NK-92 (cell line): Measurements from ENCODE around the gene PRPF40A.

ENCODE experiments used
- DNase-seq: peaks from one replicate; lab custom pipeline; 2025; ENCODE audit not compliant: unreplicated experiment; lab: John Stamatoyannopoulos, UW

The PRPF40A gene

DNA sequence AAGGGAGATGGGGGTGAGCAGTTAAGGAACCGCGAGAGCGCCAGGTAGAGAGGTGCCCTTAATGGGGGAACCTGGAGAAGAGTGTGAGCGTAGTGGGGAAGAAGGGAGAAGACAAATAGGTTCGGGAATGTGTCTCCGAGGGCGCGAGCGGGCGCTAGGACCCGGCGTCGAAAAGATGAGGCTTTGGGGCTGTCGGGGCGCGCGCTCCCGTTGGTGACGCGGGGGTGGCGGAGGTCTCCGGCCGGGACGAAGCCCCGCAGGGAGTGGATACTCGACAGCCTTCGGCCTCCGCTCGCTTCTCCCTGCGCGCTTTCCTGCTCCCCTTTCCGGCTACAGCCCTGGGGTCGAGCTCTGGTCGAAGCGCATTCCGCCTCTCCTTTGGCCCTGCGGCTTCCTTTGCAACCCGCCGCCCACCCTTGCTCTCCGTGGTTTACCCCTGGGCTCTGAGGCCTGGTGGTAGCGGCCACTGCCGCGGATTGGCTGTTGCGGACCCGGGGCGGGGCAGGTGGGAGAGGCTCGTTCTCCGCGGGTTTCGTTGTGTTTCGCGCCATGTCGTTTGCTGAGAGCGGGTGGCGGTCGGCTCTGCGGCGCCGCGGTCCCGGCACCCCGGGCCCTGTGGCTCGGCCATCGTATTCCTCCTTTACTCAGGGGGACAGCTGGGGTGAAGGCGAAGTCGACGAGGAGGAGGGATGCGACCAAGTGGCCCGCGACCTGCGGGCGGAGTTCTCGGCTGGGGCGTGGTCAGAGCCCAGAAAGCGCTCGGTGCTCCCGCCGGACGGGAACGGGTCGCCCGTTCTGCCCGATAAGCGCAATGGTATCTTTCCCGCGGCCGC, 1.0 kb upstream of the PRPF40A start, which contains the start of gene ARL6IP6:
Gene ARL6IP6, plus strand, starts transcription at position 545 of the 833 bp plus-strand sequence. Its CDS starts 5 bp downstream, at position 550.
- DNase-seq: peak; percentile 47

DNA sequence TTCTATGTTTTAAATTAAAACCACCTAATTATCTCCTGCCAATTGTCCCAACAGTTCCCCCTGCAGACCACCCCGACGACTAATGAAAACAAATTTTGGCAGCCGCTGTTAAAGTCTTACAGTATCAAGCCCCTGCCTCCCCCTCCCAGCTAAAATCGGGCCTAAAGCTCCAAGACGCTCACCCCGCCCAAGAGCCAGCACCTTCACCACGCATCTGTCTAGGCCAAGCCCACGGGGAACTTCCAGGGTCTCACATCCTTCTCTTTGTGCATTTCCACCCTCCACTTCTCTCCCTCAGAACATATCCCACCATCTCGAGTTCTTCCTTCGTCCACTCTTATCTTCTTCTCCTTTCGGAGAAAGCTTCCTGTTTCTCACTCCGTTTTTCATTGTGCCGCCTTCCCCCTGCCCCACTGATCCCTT, 445 bp downstream of the PRPF40A start:
- no peak for DNase-seq

DNA sequence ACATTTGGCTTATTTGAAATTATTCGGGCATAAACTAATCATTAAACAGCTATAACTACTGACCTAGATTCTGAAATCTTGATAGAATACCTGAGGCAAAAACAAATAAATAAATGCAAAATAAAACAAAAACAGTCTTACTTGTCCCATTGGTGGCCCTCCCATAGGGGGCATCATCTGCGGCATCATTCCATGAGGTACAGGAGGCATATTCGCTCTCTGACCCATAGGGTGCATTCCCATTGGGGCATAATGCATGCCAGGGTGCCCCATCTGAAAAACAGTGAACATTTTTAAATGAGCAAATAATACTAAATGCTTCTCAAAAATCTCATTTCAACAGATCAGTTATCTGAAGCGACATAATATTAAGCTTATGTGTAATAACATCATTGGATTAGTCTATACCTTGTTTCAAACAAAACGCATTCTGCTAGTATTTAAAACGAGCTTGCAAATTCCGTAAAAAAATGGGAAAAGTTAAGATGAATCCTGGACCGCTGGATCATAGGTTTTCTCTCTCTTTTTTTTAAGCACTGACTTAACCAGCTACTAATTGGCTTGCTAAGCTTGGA, 1.3 kb downstream of the PRPF40A start:
- no peak for DNase-seq

DNA sequence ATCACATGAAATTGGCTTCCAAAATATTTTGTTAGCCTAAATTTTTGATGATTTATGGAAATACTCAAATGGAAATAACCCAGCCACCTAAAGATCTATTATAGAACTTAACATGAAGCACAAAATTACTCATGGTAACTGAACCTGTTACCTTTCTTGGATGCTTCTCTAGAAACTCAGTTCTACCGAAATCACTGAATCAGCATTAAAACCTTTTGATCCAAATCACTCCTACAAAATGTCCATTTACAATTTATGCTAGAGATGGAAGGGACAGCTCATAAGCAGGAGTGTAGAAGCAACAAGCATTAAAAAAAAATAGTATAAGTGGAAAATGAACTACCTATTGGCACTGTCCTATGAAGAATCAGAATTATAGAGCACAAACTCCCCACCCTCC, 2.1 kb downstream of the PRPF40A start:
- no peak for DNase-seq

DNA sequence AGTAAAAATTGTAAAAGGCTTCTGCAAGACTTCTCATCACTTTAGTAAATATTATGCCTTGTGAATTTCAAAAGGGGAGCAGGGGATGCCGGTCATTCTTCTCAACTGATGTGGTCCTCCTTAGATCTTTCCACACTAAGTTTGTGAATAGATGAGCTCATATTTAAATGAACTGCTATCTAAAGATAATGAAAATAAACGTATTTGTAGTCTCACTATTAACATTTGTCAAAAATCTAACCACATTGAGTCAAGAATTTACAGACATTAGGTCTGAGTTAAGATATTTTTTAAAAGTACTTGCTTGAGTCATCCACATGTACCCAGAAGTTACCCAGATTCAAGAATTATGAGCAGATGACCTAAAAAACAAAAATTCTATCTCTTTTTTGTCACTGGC, 6.5 kb downstream of the PRPF40A start:
- no peak for DNase-seq

DNA sequence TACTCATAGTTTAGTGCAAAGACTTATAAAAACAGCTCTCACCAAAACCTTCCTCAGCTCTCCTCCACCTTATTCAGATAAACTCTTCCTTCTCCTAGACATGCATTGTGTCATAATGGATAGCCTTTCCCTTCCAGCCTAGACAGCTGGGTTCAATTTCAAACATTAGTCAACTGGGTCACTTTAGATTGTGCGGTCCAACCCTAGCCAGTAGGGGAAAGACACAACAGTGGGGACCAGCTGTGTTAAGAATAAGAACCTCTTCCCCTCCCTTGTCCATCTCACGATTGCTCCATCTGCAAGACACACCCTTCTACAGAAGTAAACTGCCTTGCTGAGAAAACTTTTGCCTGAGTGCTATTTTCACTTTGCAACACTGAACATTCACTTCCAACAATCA, 8.5 kb downstream of the PRPF40A start:
- DNase-seq: no peak

DNA sequence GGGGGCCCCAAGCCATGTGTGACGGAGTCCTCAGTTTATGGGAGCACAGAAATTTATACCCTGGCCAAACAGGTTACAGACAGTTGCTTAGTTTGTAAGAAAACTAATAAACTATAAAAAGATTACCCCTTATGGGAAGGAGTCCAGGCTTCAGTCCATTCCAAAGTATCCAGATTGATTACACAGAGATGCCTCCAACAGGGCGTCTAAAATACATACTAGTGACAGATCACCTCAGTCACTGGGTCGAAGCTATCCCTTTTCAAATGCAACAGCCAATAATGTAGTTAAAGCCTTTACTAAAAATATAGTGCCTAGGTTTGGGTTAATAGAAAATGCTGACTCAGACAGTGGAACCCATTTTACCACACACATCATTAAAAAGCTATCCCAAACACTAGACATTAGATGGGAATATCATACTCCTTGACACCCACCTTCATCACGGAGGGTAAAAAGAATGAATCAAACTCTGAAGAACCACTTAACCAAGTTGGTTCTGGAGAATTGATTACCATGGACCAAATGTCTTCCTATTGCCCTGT, 10.7 kb downstream of the PRPF40A start:
- no peak for DNase-seq

DNA sequence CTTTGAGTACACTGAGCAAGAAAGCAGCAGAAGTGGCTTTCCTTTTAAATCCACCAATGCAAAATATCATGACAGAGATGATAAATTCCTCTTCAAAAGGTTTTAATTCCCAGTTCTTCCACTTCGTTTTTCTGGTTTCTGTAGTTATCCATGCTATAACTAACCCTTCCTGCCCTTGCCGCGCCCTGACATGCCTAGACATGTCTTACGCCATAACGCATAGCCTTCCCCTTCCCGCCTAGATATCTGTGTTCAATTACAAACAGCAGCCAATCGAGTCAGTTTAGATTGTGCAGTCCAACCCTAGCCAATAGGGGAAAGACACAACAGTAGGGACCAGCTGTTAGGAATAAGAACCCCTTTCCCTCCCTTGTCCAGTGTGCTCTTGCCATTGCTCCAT, 16.1 kb downstream of the PRPF40A start:
- no peak for DNase-seq

DNA sequence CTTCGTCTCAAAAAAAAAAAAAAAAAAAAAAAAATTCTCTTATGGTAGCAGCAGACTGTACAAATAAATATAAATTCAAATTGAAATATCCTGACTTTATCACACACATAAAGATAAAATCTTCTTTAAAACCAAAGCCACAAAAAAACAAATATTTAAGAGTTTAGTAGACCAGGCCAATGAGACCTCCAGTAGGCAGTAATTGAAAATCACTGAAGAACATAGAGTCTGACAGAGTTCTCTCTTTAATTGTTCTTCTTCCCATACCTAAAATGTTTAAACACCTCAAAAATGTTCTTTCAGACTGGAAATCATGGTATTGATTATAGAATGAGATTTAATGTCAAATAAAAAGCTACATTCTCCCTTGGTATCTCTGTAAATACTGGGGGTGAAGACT, 20.8 kb downstream of the PRPF40A start:
- DNase-seq: no peak

DNA sequence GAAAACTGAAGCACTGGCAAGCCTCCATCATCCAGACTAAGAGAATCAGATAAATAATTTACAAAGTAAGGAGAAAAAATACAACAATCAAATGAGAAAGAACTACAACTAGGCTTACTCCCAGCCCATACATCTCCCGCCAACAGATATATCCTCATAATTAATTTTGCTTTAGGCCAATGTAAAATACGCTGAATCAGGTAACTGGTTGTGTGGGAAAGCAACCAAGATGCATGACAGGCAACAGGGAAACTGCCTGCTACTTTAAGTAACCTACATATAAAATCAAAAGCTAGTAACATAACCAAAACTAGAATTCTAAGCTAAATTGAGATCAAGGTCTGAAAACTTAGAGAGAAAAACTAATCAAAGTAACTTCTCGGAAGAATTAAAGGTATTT, 21.5 kb downstream of the PRPF40A start:
- no peak for DNase-seq

DNA sequence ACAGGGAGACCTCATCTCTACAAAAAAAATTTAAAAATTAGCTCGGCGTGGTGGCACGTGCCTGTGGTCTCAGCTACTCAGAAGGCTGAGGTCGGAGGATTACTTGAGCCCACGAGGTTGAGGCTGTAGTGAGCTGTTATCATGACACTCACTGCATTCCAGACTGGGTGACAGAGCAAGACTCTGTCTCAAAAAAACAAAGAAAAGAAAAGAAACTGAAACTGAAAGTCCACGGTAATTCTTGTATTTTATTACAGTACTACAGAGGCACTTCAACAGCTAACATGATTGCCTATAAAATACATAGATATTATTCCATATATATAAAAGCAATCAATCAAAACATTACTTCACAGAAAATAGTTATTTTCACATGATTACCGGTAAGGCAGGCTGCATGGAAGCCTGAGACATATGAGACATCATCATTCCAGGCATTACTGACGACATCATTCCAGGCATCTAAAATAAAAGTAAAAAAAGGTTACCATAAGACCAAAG, 23.1 kb downstream of the PRPF40A start:
- DNase-seq: no peak

DNA sequence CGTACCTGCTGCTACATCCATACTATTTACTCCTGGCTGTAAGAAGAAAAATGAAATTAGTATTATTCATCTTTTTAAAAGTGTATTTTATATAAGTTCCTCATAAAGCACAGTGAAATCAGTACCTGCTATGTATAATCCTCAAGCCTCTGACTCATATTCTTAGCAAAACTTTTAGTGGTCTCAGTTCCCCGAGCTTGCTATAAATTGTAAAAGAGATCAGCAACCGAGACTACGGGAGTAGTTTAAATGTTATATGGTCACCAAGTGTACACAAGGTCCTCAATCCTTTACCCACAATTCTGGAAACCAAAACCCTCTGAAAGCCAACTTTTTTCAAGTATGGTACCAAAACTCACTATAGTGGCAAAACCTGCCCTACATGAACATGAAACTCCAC, 24.2 kb downstream of the PRPF40A start:
- no peak for DNase-seq

DNA sequence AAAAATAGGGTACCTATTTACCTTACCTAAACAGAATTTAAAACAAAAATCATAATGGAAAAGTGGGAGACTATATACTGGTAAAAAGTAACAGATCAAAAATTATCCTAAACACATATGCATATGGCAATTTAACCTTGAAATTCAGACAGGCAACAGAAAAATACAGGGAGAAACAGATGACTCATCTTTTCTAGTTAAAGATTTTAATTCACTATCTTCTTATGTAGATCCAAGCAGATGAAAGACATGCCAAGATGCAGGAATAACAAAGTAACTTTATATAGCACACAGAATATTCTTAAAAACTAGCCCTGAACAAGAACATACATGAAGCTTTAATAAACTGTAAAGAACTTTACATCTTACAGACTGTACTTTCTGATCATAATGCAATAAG, 30.9 kb downstream of the PRPF40A start:
- no peak for DNase-seq

DNA sequence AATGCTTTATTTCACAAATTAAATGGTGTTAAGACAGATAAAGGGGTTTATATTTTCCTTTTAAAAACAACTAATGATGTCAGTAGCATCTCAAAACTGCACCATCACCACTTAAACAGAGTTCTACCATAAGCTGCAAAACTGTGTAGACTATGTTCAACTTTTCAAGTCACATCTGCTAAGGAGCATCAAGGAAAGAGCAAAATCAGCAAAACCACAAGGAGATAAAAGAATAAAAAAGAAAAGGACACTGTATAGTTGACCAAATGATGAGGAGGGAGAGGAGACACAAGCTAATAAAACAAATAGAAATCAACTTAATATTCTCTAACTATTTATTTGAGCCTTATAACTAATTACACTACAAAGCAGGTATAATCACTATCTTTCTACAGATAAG, 33.9 kb downstream of the PRPF40A start:
- DNase-seq: no peak

DNA sequence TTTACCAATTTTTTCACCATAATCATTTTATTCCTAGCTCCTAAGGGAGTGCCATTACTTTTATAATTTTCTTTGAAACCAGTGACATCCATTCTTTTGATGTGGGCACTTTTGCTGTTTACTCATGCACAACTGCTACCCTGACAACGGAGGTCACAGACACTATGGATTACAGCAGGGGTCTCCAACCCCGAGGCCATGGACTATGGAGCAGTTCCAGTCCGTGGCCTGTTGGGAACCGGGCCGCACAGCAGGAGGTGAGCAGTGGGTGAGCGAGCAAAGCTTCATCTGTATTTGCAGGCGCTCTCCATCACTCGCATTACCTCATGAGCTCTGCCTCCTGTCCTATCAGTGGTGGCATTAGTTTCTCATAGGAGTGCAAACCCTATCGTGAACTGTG, 34.6 kb downstream of the PRPF40A start:
- no peak for DNase-seq

DNA sequence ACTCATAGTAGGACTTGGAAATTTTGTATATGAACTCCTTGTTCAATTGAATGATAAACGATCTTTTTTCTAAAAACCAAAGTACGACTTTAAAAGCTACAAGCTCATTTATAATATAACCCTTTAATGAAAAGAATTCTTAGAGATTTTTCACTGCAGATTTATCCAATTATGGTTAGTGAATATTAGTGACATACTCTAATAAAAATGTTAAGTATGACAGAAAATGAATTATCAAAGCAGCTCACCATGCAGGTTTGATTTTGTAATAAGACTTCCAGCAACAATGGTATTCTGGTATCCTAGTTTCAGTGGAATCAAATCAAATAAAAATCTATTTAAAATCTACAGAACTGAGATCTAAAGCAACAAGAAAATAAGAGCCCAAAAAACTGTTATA, 38.5 kb downstream of the PRPF40A start:
- no peak for DNase-seq

DNA sequence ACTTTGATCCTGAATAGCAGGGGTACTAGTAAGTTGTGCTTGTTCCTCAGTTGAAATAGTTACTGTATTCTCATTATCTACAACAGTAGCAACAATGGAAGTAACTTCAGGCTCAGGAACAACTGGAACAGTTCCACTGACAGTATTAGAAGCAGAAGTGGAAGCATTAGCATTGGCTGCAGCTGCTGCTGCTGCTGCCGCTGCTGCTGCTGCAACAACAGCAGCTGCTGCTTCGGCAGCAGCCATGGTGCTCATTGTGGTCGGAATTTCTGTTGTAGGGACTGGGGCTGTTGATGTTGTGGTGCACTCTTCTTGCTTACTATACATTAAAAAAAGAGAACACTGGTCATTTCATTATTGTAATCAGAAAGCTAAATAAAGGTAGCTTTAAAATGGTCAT, 40.8 kb downstream of the PRPF40A start:
- DNase-seq: no peak

DNA sequence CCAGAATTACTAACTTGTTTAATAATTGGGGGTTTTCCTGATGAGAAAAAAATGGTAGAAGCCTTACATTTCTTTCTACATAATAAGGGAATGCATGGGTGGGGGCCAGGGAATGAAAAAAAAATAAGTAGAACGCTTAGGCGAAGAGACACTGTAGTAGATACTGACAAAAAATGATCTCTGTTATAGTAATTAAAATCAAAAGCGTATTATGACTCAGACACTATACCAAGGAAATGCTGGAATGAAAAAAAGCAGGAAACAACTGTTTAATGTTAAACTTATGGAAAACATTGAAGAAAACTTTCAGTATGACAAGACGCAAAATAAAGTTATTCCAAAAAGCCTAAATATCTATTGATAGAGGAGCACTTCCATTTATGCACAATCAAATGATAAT, 42.9 kb downstream of the PRPF40A start:
- no peak for DNase-seq

DNA sequence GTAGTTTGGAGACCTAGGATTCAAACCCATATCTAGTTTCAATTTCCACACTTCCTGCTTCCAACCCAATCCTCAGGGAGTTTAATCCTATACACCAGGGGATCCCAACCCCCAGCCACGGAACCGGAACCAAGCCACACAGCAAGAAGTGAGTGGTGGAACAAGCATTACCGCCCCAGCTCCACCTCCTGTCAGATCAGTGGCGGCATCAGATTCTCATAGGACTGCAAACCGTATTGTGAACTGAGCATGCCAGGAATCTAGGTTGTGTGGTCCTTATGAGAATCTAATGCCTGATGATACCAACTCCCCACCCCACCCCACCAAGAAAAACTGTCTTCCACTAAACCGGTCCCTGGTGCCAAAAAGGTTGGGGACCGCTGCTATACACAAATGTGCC, 52.5 kb downstream of the PRPF40A start:
- no peak for DNase-seq

DNA sequence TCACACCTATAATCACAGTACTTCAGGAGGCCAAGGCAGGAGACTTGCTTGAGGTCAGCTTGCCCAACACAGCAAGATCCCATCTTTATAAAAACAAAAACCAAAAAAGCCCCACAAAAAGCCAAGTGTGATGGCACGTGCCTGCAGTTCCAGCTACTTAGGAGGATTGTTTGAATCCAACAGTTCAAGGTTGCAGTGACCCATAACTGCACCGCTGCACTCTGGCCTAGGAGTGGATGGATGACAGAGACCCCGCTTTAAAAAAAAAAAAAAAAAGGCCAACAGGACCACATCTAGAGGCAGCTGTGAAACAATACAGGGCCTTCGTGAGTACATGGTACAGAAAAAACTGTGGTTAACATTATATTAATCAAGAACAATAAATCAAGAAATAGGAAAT, 56.2 kb downstream of the PRPF40A start:
- DNase-seq: no peak

DNA sequence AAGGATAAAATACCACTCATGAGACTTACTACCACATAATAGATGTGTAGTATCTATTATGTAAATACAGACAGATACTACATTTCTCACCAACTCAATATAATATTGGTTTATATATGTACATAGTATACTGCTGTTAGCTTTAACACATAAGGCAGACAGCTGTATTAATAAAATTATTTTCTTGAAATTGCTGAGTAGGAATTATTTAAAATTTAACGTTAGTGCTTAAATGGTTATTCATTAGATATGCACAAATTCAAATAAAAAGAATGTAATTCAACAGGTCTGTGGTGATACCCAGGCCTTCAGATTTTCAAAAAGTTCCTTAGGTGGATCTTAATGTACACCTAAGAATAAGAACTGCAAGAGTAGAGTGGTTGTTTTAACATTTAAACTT, 59.0 kb downstream of the PRPF40A start:
- DNase-seq: no peak

DNA sequence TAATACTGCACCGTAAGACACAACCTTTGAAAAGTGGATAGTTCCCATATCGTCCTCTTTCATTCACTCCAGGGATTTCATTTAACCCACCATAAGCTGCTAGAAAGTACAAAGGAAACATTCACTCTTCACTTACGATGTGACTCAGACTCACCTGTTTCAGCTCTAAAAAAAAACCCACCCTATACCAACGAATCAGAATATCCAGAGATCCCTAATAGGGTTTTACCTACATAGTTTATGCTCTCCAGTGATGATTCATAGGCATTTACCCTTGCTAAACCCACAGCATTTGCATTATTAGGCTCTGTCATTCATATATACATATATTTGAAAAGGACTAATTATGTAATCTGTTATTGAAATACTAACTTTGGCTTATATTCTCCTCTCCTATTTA, 60.2 kb downstream of the PRPF40A start:
- DNase-seq: no peak
